HG03558 (cell line): Measurements from ENCODE around the gene DMAP1.

ENCODE experiments used
- ATAC-seq: cut with Tn5 transposase; IDR thresholded peaks from one replicate; pipeline ENCODE4 v1.9.1; 2021; ENCODE audit warnings: moderate number of reproducible peaks; ENCODE audit not compliant: unreplicated experiment; ENCODE audit errors: extremely low read depth

DMAP1 gene

GRCh38 chr1:44225761-44226160, 12.5 kb downstream of the DMAP1 start:
- no peak for ATAC-seq

- no peak for ATAC-seq
These were observed 13.9 kb downstream of the DMAP1 start for GRCh38 chr1:44227211-44227610.

- no peak for ATAC-seq
These were observed 14.9 kb downstream of the DMAP1 start for GRCh38 chr1:44228218-44228617.

GRCh38 chr1:44229435-44230167, 16.3 kb downstream of the DMAP1 start:
- ATAC-seq = no peak

GRCh38 chr1:44230796-44231195, 17.5 kb downstream of the DMAP1 start:
- ATAC-seq = no peak

GRCh38 chr1:44233593-44233992, 20.3 kb downstream of the DMAP1 start:
- ATAC-seq = no peak

DNA sequence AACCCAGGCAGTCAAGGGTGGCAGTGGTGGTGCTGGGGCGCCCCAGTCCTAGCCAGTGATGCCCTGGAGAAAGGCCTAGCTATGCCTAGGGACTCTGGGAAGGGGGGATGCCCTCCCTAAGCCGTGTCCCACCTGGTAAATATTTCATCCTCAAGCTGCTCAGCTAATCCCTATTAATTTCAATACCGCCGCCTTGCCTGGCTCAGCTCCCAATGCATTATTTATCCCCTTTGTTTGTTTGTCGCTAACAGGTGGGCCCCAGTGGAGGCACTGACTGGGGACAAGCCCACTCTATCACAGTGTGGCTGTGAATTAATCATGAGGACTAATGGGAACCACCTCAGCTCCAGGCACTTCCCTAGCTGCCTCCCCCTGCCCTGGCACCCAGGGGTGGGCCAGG, 22.5 kb downstream of the DMAP1 start:
- no peak for ATAC-seq

GRCh38 chr1:44236490-44237272, 23.4 kb downstream of the DMAP1 start:
- ATAC-seq = no peak

DNA sequence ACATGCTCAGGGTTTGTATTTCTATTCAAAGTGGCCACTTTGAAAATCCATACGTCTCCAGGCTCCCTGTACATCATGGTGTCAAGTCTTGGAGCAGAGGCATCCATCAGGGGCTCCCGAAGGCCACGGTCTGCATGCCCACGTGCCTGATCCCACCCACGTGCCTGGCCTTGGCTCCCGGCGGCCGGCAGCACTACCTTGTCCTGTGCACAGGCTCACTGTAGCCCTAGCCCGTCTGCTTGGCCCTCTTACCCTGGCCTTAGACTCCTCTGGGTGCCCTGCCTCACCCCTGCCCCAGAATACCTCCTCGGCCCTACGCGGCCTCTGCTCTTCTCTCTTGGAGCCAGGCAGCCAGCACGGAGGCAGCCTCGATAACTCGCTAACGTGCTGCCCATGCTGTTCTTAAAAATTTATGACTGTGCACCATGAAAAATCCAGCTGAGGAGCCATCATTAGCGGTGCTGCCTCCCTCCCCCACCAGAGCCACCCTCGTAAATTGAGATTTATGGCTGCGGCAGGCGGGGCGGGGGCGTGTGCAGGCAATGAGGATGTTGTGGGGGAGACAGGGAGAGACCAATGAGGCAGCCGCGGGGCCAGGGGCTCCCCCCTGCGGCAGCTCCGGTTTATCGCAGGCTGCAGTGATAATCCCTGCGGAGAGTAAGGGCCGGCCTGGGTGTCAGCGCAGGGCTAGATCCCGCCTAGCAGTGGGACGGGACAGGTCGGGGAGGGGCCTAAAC, 24.6 kb downstream of the DMAP1 start:
- no peak for ATAC-seq

DNA sequence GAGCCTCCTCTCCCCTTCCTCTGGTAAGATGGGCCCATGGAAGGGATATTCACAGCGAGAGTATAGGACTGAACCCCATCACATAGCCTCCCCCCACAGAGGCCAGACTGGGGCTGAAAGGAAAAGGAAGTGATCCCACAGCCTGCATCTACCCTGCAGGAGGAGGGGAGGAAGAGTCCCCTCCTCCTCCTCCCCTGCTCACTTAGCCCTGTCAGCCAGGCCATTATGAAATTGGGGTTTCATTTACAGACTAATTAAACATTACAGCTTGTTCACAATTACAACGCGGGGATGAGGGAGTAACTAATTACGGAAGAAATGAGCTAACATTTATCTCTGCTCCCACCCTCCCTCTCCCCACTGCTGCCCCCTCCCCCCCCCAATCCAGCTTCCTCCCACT, 25.4 kb downstream of the DMAP1 start:
- no peak for ATAC-seq

DNA sequence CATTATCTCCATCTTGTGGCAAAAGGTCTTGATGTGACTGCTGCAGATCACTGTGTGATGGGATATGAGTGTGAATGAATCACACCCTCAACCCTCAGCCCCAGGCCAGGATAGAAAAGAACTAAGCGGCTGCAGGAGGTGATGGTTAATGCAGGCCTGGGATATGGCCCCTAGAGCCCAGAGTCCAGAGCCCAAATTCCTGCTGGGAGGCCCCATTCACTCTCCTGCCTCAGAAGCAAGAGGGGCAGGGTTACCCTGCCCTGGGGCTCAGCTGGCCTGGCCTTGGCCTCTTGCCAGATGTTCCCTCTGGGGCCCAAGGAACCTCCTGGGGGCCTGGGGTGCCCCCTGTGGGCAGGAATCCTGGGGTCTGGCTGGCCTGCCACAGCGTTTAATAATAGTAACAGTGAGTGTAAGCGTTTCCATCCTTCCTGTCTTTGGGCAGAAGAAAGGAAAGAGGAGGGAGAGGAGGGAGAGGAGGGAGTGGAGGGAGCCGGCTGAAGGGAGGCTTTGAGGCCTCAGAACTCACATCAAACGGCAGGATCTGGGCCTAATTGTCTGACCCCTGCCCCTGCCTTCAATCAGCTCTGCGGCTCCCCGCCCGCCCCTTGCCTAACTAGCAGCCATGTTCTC, 26.2 kb downstream of the DMAP1 start:
- ATAC-seq = no peak

DNA sequence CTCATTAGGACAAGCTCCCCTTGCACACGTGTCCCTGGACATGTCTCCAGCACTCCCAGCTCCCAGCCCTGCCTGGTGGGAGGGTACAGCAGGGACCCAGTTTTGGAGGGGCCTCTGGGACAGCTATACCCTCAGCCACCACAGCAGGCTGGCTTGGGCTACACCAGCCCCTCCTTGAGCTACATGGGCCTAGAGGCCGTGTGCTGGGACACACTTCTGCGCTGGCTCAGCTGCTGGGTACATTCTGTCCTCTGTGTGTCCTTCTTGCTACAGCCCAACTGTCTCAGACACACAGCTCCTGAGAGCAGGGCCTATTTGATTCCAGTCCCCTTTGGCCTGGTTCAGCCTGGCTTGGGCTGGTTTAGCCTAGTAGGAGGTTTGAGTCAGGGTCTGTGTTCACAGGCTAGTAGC, 26.7 kb downstream of the DMAP1 start:
- ATAC-seq = no peak

- no peak for ATAC-seq
These were observed 27.8 kb downstream of the DMAP1 start for GRCh38 chr1:44240802-44241671.

GRCh38 chr1:44242746-44243145, 29.5 kb downstream of the DMAP1 start:
- no peak for ATAC-seq

DNA sequence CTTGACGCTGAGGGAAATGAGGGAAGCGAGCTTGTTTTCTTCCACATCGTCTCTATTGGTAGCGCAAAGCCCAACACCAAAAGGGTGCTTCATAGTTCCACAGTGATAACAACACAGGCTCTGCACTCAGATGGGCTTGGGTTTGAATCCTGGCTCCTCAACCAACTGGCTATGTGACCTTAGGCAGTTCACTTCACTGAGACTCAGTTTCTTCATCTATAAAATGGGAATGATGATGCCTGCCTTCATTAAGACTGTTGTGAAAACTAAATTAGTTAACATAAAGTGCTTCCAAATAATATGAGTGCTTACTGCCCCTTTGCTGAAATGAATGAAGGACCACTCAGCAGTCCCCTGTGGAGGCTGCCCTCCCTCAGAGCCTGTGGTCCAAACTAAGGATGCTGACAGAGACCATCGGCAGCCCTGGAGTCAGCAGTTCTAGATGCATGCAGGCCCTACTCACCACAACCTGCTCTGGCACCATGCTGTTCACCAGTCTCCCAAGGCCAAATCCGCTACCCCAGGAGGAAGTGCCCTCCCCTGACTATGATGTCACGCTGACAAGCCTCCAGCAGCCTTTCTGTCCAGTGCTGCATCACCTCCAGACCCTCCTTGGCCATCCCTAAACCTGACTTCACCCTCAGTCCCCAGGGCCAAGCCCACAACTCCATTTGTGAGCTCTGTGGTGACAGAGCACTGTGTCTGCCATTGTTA, 30.7 kb downstream of the DMAP1 start:
- ATAC-seq = no peak

- ATAC-seq = no peak
These were observed 31.7 kb downstream of the DMAP1 start for GRCh38 chr1:44244986-44245385.

DNA sequence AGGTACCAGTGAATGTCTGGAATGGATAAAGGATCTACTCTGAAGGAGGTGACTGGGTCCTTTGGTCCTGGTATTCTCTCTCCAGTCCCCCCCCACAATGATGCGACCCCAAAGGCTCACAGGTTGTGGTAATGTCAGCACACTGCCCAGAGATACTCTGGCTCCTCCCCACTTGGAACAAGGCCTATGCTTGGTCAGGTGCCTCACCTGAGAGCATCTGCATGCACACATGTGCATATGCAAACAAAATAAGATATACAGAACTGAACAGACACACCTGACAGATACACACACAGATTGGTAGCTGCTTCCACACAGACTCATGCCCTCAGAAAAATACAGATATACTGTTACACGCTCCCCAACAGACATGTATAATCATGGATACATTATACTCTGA, 33.5 kb downstream of the DMAP1 start:
- ATAC-seq = no peak

GRCh38 chr1:44249543-44249942, 36.3 kb downstream of the DMAP1 start:
- no peak for ATAC-seq
